OCI-LY1 (cell line): ENCODE results near the gene LRMDA.

Experiments
- H2AFZ ChIP-seq: fragments of 200-600 bp; sonication (generic), shearing (Covaris generic); 2 replicates; pipeline ENCODE4 v1.6.0; 2014; ENCODE audit warnings: antibody characterized with exemption, mild to moderate bottlenecking, low read length
- H3F3A ChIP-seq: fragments of 200-600 bp; sonication (generic), shearing (Covaris generic); 2 replicates; pipeline ENCODE4 v1.6.0; 2014; ENCODE audit warnings: mild to moderate bottlenecking, antibody characterized with exemption, low read length, moderate library complexity; ENCODE audit not compliant: insufficient read depth
- H3K27ac ChIP-seq: fragments of 200-600 bp; sonication (generic); 2 replicates; pipeline ENCODE4 v1.5.1; 2014; ENCODE audit warnings: low read length, mixed run types, mild to moderate bottlenecking, low read depth; ENCODE audit not compliant: poor library complexity, severe bottlenecking
- H3K27me3 ChIP-seq: fragments of 200-600 bp; sonication (generic); 2 replicates; pipeline ENCODE4 v1.6.0; 2014; ENCODE audit warnings: antibody characterized with exemption, mild to moderate bottlenecking, low read length, moderate library complexity; ENCODE audit not compliant: insufficient read depth
- H3K36me3 ChIP-seq: fragments of 200-600 bp; sonication (generic); 2 replicates; pipeline ENCODE4 v1.6.1; 2014; ENCODE audit warnings: mild to moderate bottlenecking, antibody characterized with exemption, low read length, moderate library complexity, mixed read lengths; ENCODE audit not compliant: insufficient read depth
- H3K4me1 ChIP-seq: fragments of 200-600 bp; sonication (generic); 2 replicates; pipeline ENCODE4 v1.5.1; 2014; ENCODE audit warnings: mild to moderate bottlenecking, low read length, moderate library complexity; ENCODE audit not compliant: insufficient read depth, severe bottlenecking
- H3K4me2 ChIP-seq: fragments of 200-600 bp; sonication (generic), shearing (Covaris generic); 2 replicates; pipeline ENCODE4 v1.6.1; 2014; ENCODE audit warnings: low read length
- H3K4me3 ChIP-seq: fragments of 200-600 bp; sonication (generic); 2 replicates; pipeline ENCODE4 v1.5.1; 2014; ENCODE audit warnings: low read length, low read depth, mild to moderate bottlenecking, mixed read lengths; ENCODE audit not compliant: poor library complexity, severe bottlenecking
- H3K79me2 ChIP-seq: fragments of 200-600 bp; shearing (Covaris generic); 2 replicates; pipeline ENCODE4 v1.6.1; 2016; ENCODE audit warnings: mixed run types, low read length, mixed read lengths; ENCODE audit not compliant: insufficient read depth
- H3K9ac ChIP-seq: fragments of 200-600 bp; sonication (generic), shearing (Covaris generic); 2 replicates; pipeline ENCODE4 v1.6.1; 2014; ENCODE audit warnings: mild to moderate bottlenecking, low read length, mixed read lengths
- H3K9me2 ChIP-seq: fragments of 200-600 bp; sonication (generic), shearing (Covaris generic); 2 replicates; pipeline ENCODE4 v1.6.1; 2014; ENCODE audit warnings: low read depth, mild to moderate bottlenecking, low read length, mixed read lengths
- H3K9me3 ChIP-seq: fragments of 200-600 bp; shearing (Covaris generic); 2 replicates; pipeline ENCODE4 v1.6.1; 2014; ENCODE audit warnings: low read length, mixed read lengths
- H4K20me1 ChIP-seq: fragments of 200-600 bp; sonication (generic), shearing (Covaris generic); 2 replicates; pipeline ENCODE4 v1.6.0; 2016; ENCODE audit warnings: mild to moderate bottlenecking, low read length; ENCODE audit not compliant: insufficient read depth
- CTCF ChIP-seq: fragments of 200-600 bp; sonication (generic), shearing (Covaris generic); IDR thresholded peaks from 2 replicates; pipeline ENCODE4 v1.5.1; 2017; ENCODE audit warnings: mild to moderate bottlenecking, antibody characterized with exemption, low read length, moderate library complexity, mixed read lengths
- EZH2 ChIP-seq: fragments of 200-600 bp; sonication (generic), shearing (Covaris generic); IDR thresholded peaks from 2 replicates; pipeline ENCODE4 v1.8.0; 2017; ENCODE audit warnings: borderline replicate concordance, mixed run types, mild to moderate bottlenecking, antibody characterized with exemption, low read length, moderate library complexity, mixed read lengths

The LRMDA gene

GRCh38 chr10:75434291-75434690 lies 2.9 kb downstream of the LRMDA start:
- Histone ChIP-seq H3K4me2 (no peak overlapping the region), H3K27ac (no peak overlapping the region), H3K9ac (no peak overlapping the region), H3K27me3 (no peaks in the 10 kb centered on the region; the same call in 1 of the 2 replicates), H3K9me3 (no peaks in the 10 kb centered on the region), H4K20me1 (no peaks in the 10 kb centered on the region), H2AFZ (no peak overlapping the region), H3F3A (no peaks in the 10 kb centered on the region), H3K9me2 (no peaks in the 10 kb centered on the region), H3K36me3 (no peaks in the 10 kb centered on the region), H3K4me1 (no peaks in the 10 kb centered on the region), H3K4me3 (no peak overlapping the region), H3K79me2 (no peaks in the 10 kb centered on the region)
- no peak for TF ChIP-seq CTCF
- no peak for TF ChIP-seq EZH2

GRCh38 chr10:75435291-75435690 lies 3.9 kb downstream of the LRMDA start:
- Histone ChIP-seq H3F3A (no peaks in the 10 kb centered on the region), H3K36me3 (no peaks in the 10 kb centered on the region), H3K4me2 (no peak overlapping the region), H3K9ac (no peak overlapping the region), H2AFZ (no peak overlapping the region), H3K27ac (no peak overlapping the region), H3K4me1 (no peaks in the 10 kb centered on the region), H4K20me1 (no peaks in the 10 kb centered on the region), H3K9me2 (no peaks in the 10 kb centered on the region), H3K79me2 (no peaks in the 10 kb centered on the region), H3K4me3 (no peak overlapping the region), H3K27me3 (no peaks in the 10 kb centered on the region; the same call in 1 of the 2 replicates), H3K9me3 (no peaks in the 10 kb centered on the region)
- TF ChIP-seq CTCF (no peak), EZH2 (no peak)

GRCh38 chr10:75436896-75437295 lies 5.5 kb downstream of the LRMDA start:
- no peaks in the 10 kb centered on the region for H3K9me2 ChIP-seq
- TF ChIP-seq CTCF = no peak
- no peak for TF ChIP-seq EZH2
- no peaks in the 10 kb centered on the region for H3K36me3 ChIP-seq
- no peak overlapping the region for H3K9ac ChIP-seq
- no peak overlapping the region for H3K27ac ChIP-seq
- H3K9me3 ChIP-seq = no peaks in the 10 kb centered on the region
- no peak overlapping the region for H2AFZ ChIP-seq
- H3K4me1 ChIP-seq = no peaks in the 10 kb centered on the region
- H3K27me3 ChIP-seq = no peaks in the 10 kb centered on the region; the same call in 1 of the 2 replicates
- no peaks in the 10 kb centered on the region for H3K79me2 ChIP-seq
- no peaks in the 10 kb centered on the region for H4K20me1 ChIP-seq
- no peaks in the 10 kb centered on the region for H3F3A ChIP-seq
- no peak overlapping the region for H3K4me3 ChIP-seq
- no peak overlapping the region for H3K4me2 ChIP-seq
